H1 (cell line): Measurements from ENCODE around the gene TANC1. TPM values are rescaled to one million over a fixed set of nuclear protein-coding genes. Genes with fewer than 3 reads are reported as not detected.

Experiments
- CTCF ChIA-PET: fragments of 300-600 bp; sonication (Branson Sonifier 250); formaldehyde crosslinking; loops from one replicate; lab custom pipeline; 2021; ENCODE audit not compliant: partially characterized antibody; lab: Charles Lee
- POLR2A ChIA-PET: fragments of 300-600 bp; sonication (Branson Sonifier 250); formaldehyde crosslinking; loops from one replicate; lab custom pipeline; 2021; ENCODE audit warnings: inconsistent platforms; ENCODE audit not compliant: partially characterized antibody; lab: Charles Lee
- DNase-seq, 2 experiments: peaks; one replicate each; pipeline versions ENCODE4 v3.0.0 to v3.0.0-alpha.2; 2010 to 2022; ENCODE audit warnings: low spot score in 2 of 2, low read depth in 1 of 2, mixed read lengths in 1 of 2
- FAIRE-seq: peaks from 2 replicates; lab custom pipeline; 2011; peaks lifted over from hg19 to GRCh38; lab: Jason Lieb, UNC
- H2AFZ ChIP-seq: 2 replicates; pipeline ENCODE4 v1.8.1; 2012; ENCODE audit warnings: low read length, inconsistent platforms
- H2AK5ac ChIP-seq: 2 replicates; pipeline ENCODE4 v1.6.1; 2013; ENCODE audit warnings: low read depth, low read length
- H2BK120ac ChIP-seq: replicated peaks from 2 replicates; pipeline ENCODE3; 2013; ENCODE audit warnings: low read depth, low read length, inconsistent platforms
- H2BK12ac ChIP-seq: 2 replicates; pipeline ENCODE4 v1.6.1; 2013; ENCODE audit warnings: low read depth, low read length
- H2BK15ac ChIP-seq: 2 replicates; pipeline ENCODE4 v1.6.1; 2013; ENCODE audit warnings: low read length
- H2BK20ac ChIP-seq: 2 replicates; pipeline ENCODE4 v1.6.1; 2013; ENCODE audit warnings: low read length
- H2BK5ac ChIP-seq: 2 replicates; pipeline ENCODE4 v1.6.1; 2013; ENCODE audit warnings: low read depth, low read length
- H3K14ac ChIP-seq: 2 replicates; pipeline ENCODE4 v1.6.1; 2013; ENCODE audit warnings: inconsistent platforms; ENCODE audit not compliant: insufficient read length
- H3K18ac ChIP-seq: 2 replicates; pipeline ENCODE4 v1.6.1; 2013; ENCODE audit warnings: low read length; ENCODE audit errors: extremely low read depth
- H3K23ac ChIP-seq: 2 replicates; pipeline ENCODE4 v1.6.1; 2013; ENCODE audit warnings: inconsistent platforms; ENCODE audit not compliant: insufficient read length
- H3K23me2 ChIP-seq: 2 replicates; pipeline ENCODE4 v1.6.1; 2013; ENCODE audit warnings: low read depth, low read length
- H3K27ac ChIP-seq: 2 replicates; pipeline ENCODE4 v1.6.1; 2011; ENCODE audit warnings: low read depth, low read length, inconsistent platforms
- H3K27me3 ChIP-seq, 4 experiments: replicated peaks in 1 of 4; 1 replicate in 1 of 4; 2 replicates in 3 of 4; pipeline versions ENCODE4 v1.6.1 to v1.8.1; 2011 to 2013; ENCODE audit warnings: low read length in 3 of 4, mild to moderate bottlenecking in 3 of 4, inconsistent platforms in 2 of 4, mixed read lengths in 2 of 4, moderate library complexity in 1 of 4; ENCODE audit not compliant: control insufficient read depth in 3 of 4, insufficient read depth in 3 of 4; ENCODE audit errors: extremely low read depth in 1 of 4
- H3K36me3 ChIP-seq, 4 experiments: 2 replicates each; pipeline versions ENCODE4 v1.6.1 to v1.8.1; 2011 to 2013; ENCODE audit warnings: mild to moderate bottlenecking in 4 of 4, low read length in 3 of 4, moderate library complexity in 2 of 4, control low read depth in 1 of 4, inconsistent platforms in 1 of 4; ENCODE audit not compliant: insufficient read depth in 4 of 4, control insufficient read depth in 2 of 4
- H3K4ac ChIP-seq: replicated peaks from 2 replicates; pipeline ENCODE3; 2013; ENCODE audit warnings: low read length, low read depth, mixed read lengths, inconsistent platforms; ENCODE audit not compliant: insufficient read length
- H3K4me1 ChIP-seq, 4 experiments: replicated peaks in 1 of 4; 1 replicate in 1 of 4; 2 replicates in 3 of 4; pipeline versions ENCODE4 v1.6.1 to v1.8.1; 2011 to 2013; ENCODE audit warnings: low read length in 3 of 4, inconsistent platforms in 2 of 4, mixed read lengths in 1 of 4; ENCODE audit not compliant: insufficient read depth in 4 of 4, control insufficient read depth in 3 of 4
- H3K4me2 ChIP-seq, 2 experiments: 2 replicates each; pipeline versions ENCODE4 v1.6.1 to v1.8.1; 2011 to 2013; ENCODE audit warnings: low read depth in 2 of 2, low read length in 2 of 2, control low read depth in 1 of 2, inconsistent platforms in 1 of 2, mild to moderate bottlenecking in 1 of 2; ENCODE audit not compliant: insufficient read depth in 1 of 2
- H3K4me3 ChIP-seq, 4 experiments: fragments of 200-600, 300-600 bp in 1 of 4; sonication (generic), shearing (Covaris generic), sonication (Bioruptor Twin) in 1 of 4; 2 replicates each; pipeline versions ENCODE4 v1.5.1 to v1.8.1; 2011 to 2016; ENCODE audit warnings: low read length in 4 of 4, low read depth in 3 of 4, control low read depth in 2 of 4, inconsistent platforms in 2 of 4, mild to moderate bottlenecking in 2 of 4, mixed read lengths in 1 of 4, moderate library complexity in 1 of 4; ENCODE audit not compliant: insufficient read depth in 2 of 4; ENCODE audit errors: extremely low read depth in 1 of 4
- H3K56ac ChIP-seq: replicated peaks from 2 replicates; pipeline ENCODE3; 2013; ENCODE audit warnings: low read depth, mild to moderate bottlenecking, mixed read lengths, low read length, inconsistent platforms; ENCODE audit not compliant: insufficient read length
- H3K79me1 ChIP-seq: 2 replicates; pipeline ENCODE4 v1.6.1; 2013; ENCODE audit warnings: low read depth, low read length, control low read depth
- H3K79me2 ChIP-seq, 2 experiments: 2 replicates each; pipeline versions ENCODE4 v1.6.1 to v1.8.1; 2012 to 2013; ENCODE audit warnings: low read length in 2 of 2, mild to moderate bottlenecking in 2 of 2, inconsistent platforms in 1 of 2; ENCODE audit not compliant: insufficient read depth in 2 of 2, control insufficient read depth in 1 of 2
- H3K9ac ChIP-seq, 4 experiments: replicated peaks in 1 of 4; 1 replicate in 1 of 4; 2 replicates in 3 of 4; pipeline versions ENCODE4 v1.6.1 to v1.8.1; 2011 to 2013; ENCODE audit warnings: low read depth in 3 of 4, low read length in 3 of 4, control low read depth in 2 of 4, mild to moderate bottlenecking in 2 of 4, moderate library complexity in 2 of 4, inconsistent platforms in 1 of 4; ENCODE audit errors: extremely low read depth in 1 of 4
- H3K9me3 ChIP-seq, 2 experiments: 2 replicates each; pipeline versions ENCODE4 v1.6.1 to v1.8.1; 2012 to 2013; ENCODE audit warnings: mild to moderate bottlenecking in 2 of 2, moderate library complexity in 2 of 2, control low read depth in 1 of 2, inconsistent platforms in 1 of 2, low read depth in 1 of 2, low read length in 1 of 2, mixed read lengths in 1 of 2; ENCODE audit not compliant: insufficient read depth in 2 of 2
- H4K20me1 ChIP-seq, 2 experiments: replicated peaks in 1 of 2; 2 replicates each; pipeline versions ENCODE3 to v1.8.1; 2011 to 2013; ENCODE audit warnings: inconsistent platforms in 2 of 2, low read length in 2 of 2, mild to moderate bottlenecking in 1 of 2; ENCODE audit not compliant: insufficient read depth in 2 of 2, control insufficient read depth in 1 of 2
- H4K5ac ChIP-seq: 2 replicates; pipeline ENCODE4 v1.6.1; 2013; ENCODE audit warnings: low read length, low read depth, mixed read lengths, inconsistent platforms; ENCODE audit not compliant: insufficient read length
- H4K8ac ChIP-seq: 2 replicates; pipeline ENCODE4 v1.8.0; 2013; ENCODE audit warnings: mild to moderate bottlenecking, moderate library complexity, low read length, inconsistent platforms; ENCODE audit not compliant: insufficient read depth; ENCODE audit errors: extremely low read depth
- H4K91ac ChIP-seq: replicated peaks from 2 replicates; pipeline ENCODE3; 2013; ENCODE audit warnings: low read length, mixed read lengths, inconsistent platforms; ENCODE audit not compliant: insufficient read length
- BRCA1 ChIP-seq: IDR thresholded peaks from 2 replicates; pipeline ENCODE4 v1.6.1; 2012; ENCODE audit warnings: low read depth, low read length, improper control_type of control experiment
- HDAC2 ChIP-seq, 2 experiments: fragments of 300-600 bp in 1 of 2; sonication (generic) in 1 of 2; IDR thresholded peaks; 2 replicates each; pipeline ENCODE4 v1.6.1; 2011 to 2012; ENCODE audit warnings: low read depth in 2 of 2, low read length in 2 of 2, mild to moderate bottlenecking in 2 of 2, moderate library complexity in 2 of 2, borderline replicate concordance in 1 of 2, inconsistent platforms in 1 of 2
- JUN ChIP-seq: IDR thresholded peaks from 2 replicates; pipeline ENCODE4 v1.6.1; 2011; ENCODE audit warnings: low read depth, mild to moderate bottlenecking, improper control_type of control experiment, low read length
- POLR2AphosphoS5 ChIP-seq: IDR thresholded peaks from 2 replicates; pipeline ENCODE4 v1.6.1; 2011; ENCODE audit warnings: low read depth, low read length
- WGBS, 2 experiments: shearing (Covaris generic) in 1 of 2; methylation state at CpG; one replicate each; pipeline versions ENCODE4 v1.1.6 to v1.1.7; 2013 to 2015; ENCODE audit warnings: low lambda C conversion rate in 2 of 2, mixed read lengths in 2 of 2, inconsistent platforms in 1 of 2, low coverage in 1 of 2, missing lambda C conversion rate in 1 of 2; ENCODE audit not compliant: insufficient replicate concordance in 2 of 2, insufficient coverage in 1 of 2, insufficient read length in 1 of 2; ENCODE audit errors: extremely low coverage in 1 of 2, missing lambda C conversion rate in 1 of 2; 5-methylcytosine and 5-hydroxymethylcytosine counted together
- polyA plus RNA-seq, 7 experiments: library from polyadenylated mRNA; depleted of rRNA in 3 of 7; stranded (reverse) in 5 of 7; unstranded in 2 of 7; fragments of >200 nt in 5 of 7; fragments of 200-250 nt in 2 of 7; gene quantifications; 1 replicate in 5 of 7; 2 replicates in 1 of 7; 4 replicates in 1 of 7; pipeline versions ENCODE4 v1.2.1 to v1.2.3, GENCODE V29; 2011 to 2013; ENCODE audit warnings: missing spikeins in 2 of 7, mixed read lengths in 2 of 7
- total RNA-seq: library from RNA; stranded (reverse); fragmentation: NEBNext Ultra II Directional; extraction: Animal tissue kit (Norgen Biotek cat#: 25700); gene quantifications from 2 replicates; pipeline ENCODE4 v1.2.1, GENCODE V29; 2021

The TANC1 gene
- total and polyA plus RNA-seq, 2 of the 8 experiments (the other 6 are each of a cell fraction or from before 2014, with no cell fraction given), result 4.1 to 7.6 TPM

DNA sequence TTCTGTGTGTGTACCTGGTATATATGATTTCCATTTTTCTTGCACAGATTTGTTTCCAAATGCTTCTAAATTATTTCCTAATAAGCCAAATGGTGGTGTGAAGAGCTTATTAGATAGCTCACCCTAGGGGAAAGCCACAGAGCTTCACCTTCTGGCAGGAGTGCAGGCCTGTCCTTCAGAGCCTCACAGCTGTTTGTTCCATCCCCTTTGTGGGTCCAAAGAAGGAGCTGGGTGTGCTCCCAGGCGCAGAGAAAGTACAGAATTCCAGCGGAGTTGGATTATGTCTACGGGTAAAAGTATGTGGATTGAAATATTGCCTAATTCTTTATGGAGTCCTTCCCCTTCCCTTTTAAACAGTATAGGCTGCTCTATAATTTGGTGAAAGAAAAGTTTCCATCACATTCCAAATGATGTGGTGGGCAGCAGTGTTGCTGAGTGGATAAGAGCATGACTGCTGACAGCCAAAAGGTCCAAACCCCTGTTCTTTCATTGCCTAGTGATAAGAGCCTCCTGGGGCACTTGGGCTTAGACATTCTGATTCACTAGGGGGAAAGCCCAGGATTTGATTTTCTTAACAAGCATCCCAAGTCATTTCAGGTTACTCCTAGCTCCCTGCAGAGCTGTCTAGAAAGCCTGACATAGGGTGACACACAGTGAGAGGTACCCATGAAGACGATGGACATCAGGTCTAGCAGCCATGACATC lies 231.5 kb downstream of the TANC1 start:
- no peak overlapping the region for H3K9ac ChIP-seq
- ChIA-PET POLR2A (no interaction called here), CTCF (interaction anchor here (0.6 to 1.7 kb wide), 10 partner anchors 9 to 283 kb away, joined by 3 to 7 read pairs (median 4); no protein-coding TSS in a partner anchor)
- no peak overlapping the region for H2AFZ ChIP-seq
- no peak overlapping the region for H4K91ac ChIP-seq
- no peaks in the 10 kb centered on the region for H3K79me1 ChIP-seq
- H2BK5ac ChIP-seq, result no peak overlapping the region
- H3K18ac ChIP-seq, result no peak overlapping the region
- H3K4me2 ChIP-seq, result no peak overlapping the region
- peaks cover 0 to 5% of the 10 kb centered on the region in 2 experiments for H4K20me1 ChIP-seq
- H3K79me2 ChIP-seq, result no peaks in the 10 kb centered on the region
- DNase-seq, result no peak
- no peaks in the 10 kb centered on the region; a peak in 2 of 7 replicates for H3K4me1 ChIP-seq
- no peak overlapping the region for H4K8ac ChIP-seq
- H2BK20ac ChIP-seq, result no peak overlapping the region
- H3K4ac ChIP-seq, result no peak overlapping the region
- no peak overlapping the region for H2BK15ac ChIP-seq
- WGBS, 2 experiments, result 87% methylated on average over 4 of the region's 4 CpGs; no CpG with 5 or more reads in 1 of the 2 experiments
- H4K5ac ChIP-seq, result no peak overlapping the region
- TF ChIP-seq POLR2AphosphoS5 (no peak), BRCA1 (no peak), HDAC2 (IDR thresholded peaks at IDR 0.05; ENCODE audit: borderline replicate concordance in 1 of 2, low read depth in 2 of 2, low read length in 2 of 2) (no peak), JUN (no peak)
- H3K36me3 ChIP-seq, result no peaks in the 10 kb centered on the region
- no peak overlapping the region for H2AK5ac ChIP-seq
- H3K27ac ChIP-seq, result no peak overlapping the region
- no peak overlapping the region for H3K23ac ChIP-seq
- H3K23me2 ChIP-seq, result no peaks in the 10 kb centered on the region
- no peak overlapping the region for H3K4me3 ChIP-seq
- no peak for FAIRE-seq
- no peak overlapping the region for H3K56ac ChIP-seq
- H3K9me3 ChIP-seq, result no peaks in the 10 kb centered on the region
- no peak overlapping the region for H3K14ac ChIP-seq
- no peak overlapping the region for H2BK12ac ChIP-seq
- no peaks in the 10 kb centered on the region for H3K27me3 ChIP-seq
- H2BK120ac ChIP-seq, result no peak overlapping the region
